Endothelial cell of umbilical vein (primary cell): ENCODE measurements around the gene SNX30. TPM values are rescaled to one million over a fixed set of nuclear protein-coding genes. Genes with fewer than 3 reads are reported as not detected.

Source experiments
- BruUV-seq: library from RNA; stranded (reverse); fragments of 400-500 nt; replicated peaks from 2 replicates; lab custom pipeline; 2021; lab: Mats Ljungman, UMichigan
- CTCF ChIA-PET: fragments of 300-600, 350-600 bp; sonication (Branson Sonifier 250); formaldehyde crosslinking; loops from one replicate; lab custom pipeline; 2021; ENCODE audit warnings: antibody characterized with exemption, inconsistent platforms; lab: Charles Lee
- POLR2A ChIA-PET: fragments of 300-600, 350-600 bp; sonication (Branson Sonifier 250); formaldehyde crosslinking; loops from one replicate; lab custom pipeline; 2021; ENCODE audit warnings: antibody characterized with exemption, inconsistent platforms; lab: Charles Lee
- DNase-seq: peaks from one replicate; pipeline ENCODE4 v3.0.0-alpha.2; 2011; ENCODE audit warnings: low read depth, low spot score
- FAIRE-seq: peaks from 2 replicates; lab custom pipeline; 2011; peaks lifted over from hg19 to GRCh38; lab: Jason Lieb, UNC
- H2AFZ ChIP-seq: 2 replicates; pipeline ENCODE4 v1.6.0; 2012; ENCODE audit warnings: low read depth, low read length, control low read depth, inconsistent platforms
- H3K27ac ChIP-seq: 2 replicates; pipeline ENCODE4 v1.5.1; 2011; ENCODE audit warnings: low read depth, mild to moderate bottlenecking, control low read depth, low read length, moderate library complexity; ENCODE audit not compliant: insufficient read depth
- H3K27me3 ChIP-seq, 2 experiments: 2 replicates each; pipeline versions ENCODE4 v1.6.0 to v1.6.1; 2011; ENCODE audit warnings: low read length in 2 of 2, mixed read lengths in 1 of 2; ENCODE audit not compliant: control insufficient read depth in 2 of 2, insufficient read depth in 2 of 2
- H3K36me3 ChIP-seq, 2 experiments: 2 replicates in 1 of 2; 3 replicates in 1 of 2; pipeline ENCODE4 v1.5.1; 2011; ENCODE audit warnings: low read length in 2 of 2, mild to moderate bottlenecking in 1 of 2, moderate library complexity in 1 of 2; ENCODE audit not compliant: control insufficient read depth in 2 of 2, insufficient read depth in 2 of 2; ENCODE audit errors: extremely low read depth in 1 of 2
- H3K4me1 ChIP-seq: 3 replicates; pipeline ENCODE4 v1.5.1; 2011; ENCODE audit warnings: mild to moderate bottlenecking, low read length; ENCODE audit not compliant: control insufficient read depth, insufficient read depth; ENCODE audit errors: extremely low read depth
- H3K4me2 ChIP-seq: 2 replicates; pipeline ENCODE4 v1.6.1; 2011; ENCODE audit warnings: low read length, control low read depth, mixed read lengths; ENCODE audit not compliant: insufficient read depth
- H3K4me3 ChIP-seq, 3 experiments: fragments of 200-600 bp in 1 of 3; sonication (generic), shearing (Covaris generic) in 1 of 3; replicated peaks in 1 of 3; 2 replicates each; pipeline ENCODE4 v1.5.1; 2011 to 2016; ENCODE audit warnings: control low read depth in 3 of 3, low read length in 3 of 3, mild to moderate bottlenecking in 2 of 3, inconsistent platforms in 1 of 3, low read depth in 1 of 3, moderate library complexity in 1 of 3; ENCODE audit not compliant: insufficient read depth in 1 of 3
- H3K79me2 ChIP-seq: 2 replicates; pipeline ENCODE4 v1.6.0; 2012; ENCODE audit warnings: low read length, inconsistent platforms; ENCODE audit not compliant: control insufficient read depth, insufficient read depth
- H3K9ac ChIP-seq: replicated peaks from 2 replicates; pipeline ENCODE3; 2011; ENCODE audit warnings: low read length, control low read depth; ENCODE audit not compliant: insufficient read depth; ENCODE audit errors: extremely low read depth
- H3K9me1 ChIP-seq: replicated peaks from 3 replicates; pipeline ENCODE4 v1.6.0; 2011; ENCODE audit warnings: mild to moderate bottlenecking, low read length; ENCODE audit not compliant: control insufficient read depth, insufficient read depth; ENCODE audit errors: extremely low read depth
- H3K9me3 ChIP-seq: replicated peaks from 2 replicates; pipeline ENCODE4 v1.5.1; 2012; ENCODE audit warnings: low read length, inconsistent platforms; ENCODE audit not compliant: control insufficient read depth, insufficient read depth
- H4K20me1 ChIP-seq: replicated peaks from 2 replicates; pipeline ENCODE3; 2011; ENCODE audit warnings: mild to moderate bottlenecking, low read length; ENCODE audit not compliant: control insufficient read depth, insufficient read depth; ENCODE audit errors: extremely low read depth
- EZH2 ChIP-seq: IDR thresholded peaks from 2 replicates; pipeline ENCODE4 v1.6.1; 2012; ENCODE audit warnings: borderline replicate concordance, low read depth, mild to moderate bottlenecking, moderate library complexity, low read length, inconsistent platforms; ENCODE audit not compliant: severe bottlenecking
- FOS ChIP-seq: IDR thresholded peaks from 2 replicates; pipeline ENCODE4 v1.6.1; 2011; ENCODE audit warnings: mild to moderate bottlenecking, low read length, moderate library complexity, borderline replicate concordance; ENCODE audit not compliant: insufficient read depth
- GATA2 ChIP-seq: IDR thresholded peaks from 2 replicates; pipeline ENCODE4 v1.7.0; 2011; ENCODE audit warnings: low read depth, mild to moderate bottlenecking, moderate library complexity, mixed read lengths, low read length; ENCODE audit not compliant: insufficient read length, insufficient read depth
- JUN ChIP-seq: IDR thresholded peaks from 2 replicates; pipeline ENCODE4 v1.6.1; 2011; ENCODE audit warnings: borderline replicate concordance, low read depth; ENCODE audit not compliant: insufficient read length, insufficient read depth
- MYC ChIP-seq: IDR thresholded peaks from one replicate; pipeline ENCODE4 v1.6.1; 2011; ENCODE audit warnings: mild to moderate bottlenecking, low read depth, low read length
- POLR2A ChIP-seq: IDR thresholded peaks from 2 replicates; pipeline ENCODE4 v1.6.1; 2012; ENCODE audit warnings: low read depth, mild to moderate bottlenecking, control low read depth, low read length
- POLR2AphosphoS5 ChIP-seq: IDR thresholded peaks from 2 replicates; pipeline ENCODE4 v1.6.1; 2012; ENCODE audit warnings: low read depth, mild to moderate bottlenecking, control low read depth, low read length, moderate library complexity; ENCODE audit not compliant: insufficient read depth
- dilution Hi-C: fragments of 300-500 bp; cut with MboI; formaldehyde crosslinking; loops from one replicate; pipeline ENCODE4 v1.15.0; 2019; ENCODE audit warnings: low sequenced_read_pairs; ENCODE audit not compliant: extremely low pct_ligation_motif_present
- intact Hi-C: fragments of 100-400 bp; cut with micrococcal nuclease; formaldehyde crosslinking; loops from one replicate; pipeline ENCODE4 v1.10.0; 2022
- polyA plus RNA-seq, 4 experiments: library from polyadenylated mRNA; depleted of rRNA in 3 of 4; stranded (reverse) in 3 of 4; unstranded in 1 of 4; fragments of >200 nt; gene quantifications; 2 replicates each; pipeline versions ENCODE4 v1.2.1 to v1.2.3, GENCODE V29; 2011 to 2012; ENCODE audit warnings: missing spikeins in 1 of 4
- total RNA-seq: library from RNA; stranded (reverse); gene quantifications from 2 replicates; pipeline ENCODE4 v1.2.3, GENCODE V29; 2021
- TF ChIP-seq, protein P1 (sequence below), 2 donors: IDR thresholded peaks; 1 replicate in 1 of 2; 2 replicates in 1 of 2; pipeline ENCODE4 v1.5.1; 2011; ENCODE audit warnings: low read length in 2 of 2, mild to moderate bottlenecking in 2 of 2, moderate library complexity in 2 of 2, control low read depth in 1 of 2, inconsistent platforms in 1 of 2, low read depth in 1 of 2; ENCODE audit not compliant: insufficient read depth in 1 of 2; ENCODE audit errors: extremely low read depth in 1 of 2
- TF ChIP-seq, protein P2 (sequence below): IDR thresholded peaks from 2 replicates; pipeline ENCODE4 v1.6.1; 2011; ENCODE audit not compliant: insufficient read depth, insufficient read length

SNX30 gene
- total and polyA plus RNA-seq, 2 donors (not counting 3 experiments of a cell fraction or from before 2014, with no cell fraction given): 2.8 to 6.3 TPM

DNA sequence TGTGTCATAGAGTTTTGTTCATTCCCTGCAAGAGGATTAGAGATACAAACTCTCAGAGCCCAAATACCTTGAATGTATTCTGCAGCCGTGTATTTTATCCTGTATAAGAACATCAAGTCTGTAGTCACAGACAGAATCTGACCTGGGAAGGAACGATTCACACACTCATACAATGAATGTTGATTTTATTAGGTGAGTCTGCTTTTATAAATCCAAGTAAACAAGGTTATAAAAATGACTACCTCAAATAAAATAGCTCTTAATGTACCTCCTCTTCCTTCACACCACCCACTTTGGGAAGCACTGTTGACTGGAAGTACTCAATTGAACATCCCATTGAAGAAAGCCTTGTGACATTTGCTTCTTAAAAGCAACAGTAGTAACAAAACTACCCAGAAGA lies 128.2 kb downstream of the SNX30 start:
- intact Hi-C loops (no loop called here), dilution Hi-C loops (no loop called here)
- Histone ChIP-seq H3K79me2 (no peaks in the 10 kb centered on the region), H3K27me3 (no peaks in the 10 kb centered on the region), H4K20me1 (no peaks in the 10 kb centered on the region), H3K36me3 (no peaks in the 10 kb centered on the region), H3K9me3 (no peaks in the 10 kb centered on the region), H3K4me3 (no peak overlapping the region), H3K4me2 (no peak overlapping the region), H3K27ac (no peak overlapping the region), H3K9me1 (no peaks in the 10 kb centered on the region), H3K4me1 (no peaks in the 10 kb centered on the region), H3K9ac (no peak overlapping the region), H2AFZ (no peak overlapping the region)
- TF ChIP-seq POLR2A: no peak
- no peak for TF ChIP-seq EZH2
- no peak for TF ChIP-seq FOS
- no peak for TF ChIP-seq JUN
- ChIA-PET CTCF (interaction anchor here (1.5 to 1.9 kb wide), 2 partner anchors 24 to 34 kb away, joined by 3 to 6 read pairs; no protein-coding TSS in a partner anchor), POLR2A (no interaction called here)
- BruUV-seq: no TSS peak
- FAIRE-seq: no peak
- no peak for DNase-seq

DNA sequence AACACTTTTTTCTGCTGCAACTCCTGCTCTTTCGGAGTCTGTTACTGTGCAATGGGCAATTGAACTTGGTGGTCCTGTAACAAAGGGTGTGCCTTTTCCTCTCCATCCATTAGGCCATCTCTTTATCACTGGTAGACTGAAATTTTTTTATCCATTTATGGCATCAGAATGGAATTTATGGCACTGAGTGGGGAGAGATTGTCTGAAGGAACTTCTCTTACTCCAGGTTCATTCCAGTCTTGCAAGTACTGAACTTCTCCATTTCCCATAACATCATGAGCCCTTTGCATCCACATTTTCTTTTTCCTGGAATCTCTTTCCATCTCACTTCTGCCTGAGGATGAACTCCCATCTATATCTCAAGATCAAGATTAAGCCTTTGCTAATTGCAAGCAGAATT lies 130.1 kb downstream of the SNX30 start:
- Histone ChIP-seq H2AFZ (no peak overlapping the region), H3K9ac (no peak overlapping the region), H3K4me2 (no peak overlapping the region), H3K4me3 (no peak overlapping the region), H3K4me1 (no peaks in the 10 kb centered on the region), H3K9me1 (no peaks in the 10 kb centered on the region), H4K20me1 (no peaks in the 10 kb centered on the region), H3K79me2 (no peaks in the 10 kb centered on the region), H3K9me3 (no peaks in the 10 kb centered on the region), H3K27me3 (no peaks in the 10 kb centered on the region), H3K27ac (no peak overlapping the region), H3K36me3 (no peaks in the 10 kb centered on the region)
- no peak for FAIRE-seq
- ChIA-PET POLR2A (no interaction called here), CTCF (interaction anchor here (2.0 kb wide), 1 partner anchor 22 kb away, joined by 9 read pairs; no protein-coding TSS in a partner anchor)
- no peak for TF ChIP-seq EZH2
- TF ChIP-seq, protein P1, sequence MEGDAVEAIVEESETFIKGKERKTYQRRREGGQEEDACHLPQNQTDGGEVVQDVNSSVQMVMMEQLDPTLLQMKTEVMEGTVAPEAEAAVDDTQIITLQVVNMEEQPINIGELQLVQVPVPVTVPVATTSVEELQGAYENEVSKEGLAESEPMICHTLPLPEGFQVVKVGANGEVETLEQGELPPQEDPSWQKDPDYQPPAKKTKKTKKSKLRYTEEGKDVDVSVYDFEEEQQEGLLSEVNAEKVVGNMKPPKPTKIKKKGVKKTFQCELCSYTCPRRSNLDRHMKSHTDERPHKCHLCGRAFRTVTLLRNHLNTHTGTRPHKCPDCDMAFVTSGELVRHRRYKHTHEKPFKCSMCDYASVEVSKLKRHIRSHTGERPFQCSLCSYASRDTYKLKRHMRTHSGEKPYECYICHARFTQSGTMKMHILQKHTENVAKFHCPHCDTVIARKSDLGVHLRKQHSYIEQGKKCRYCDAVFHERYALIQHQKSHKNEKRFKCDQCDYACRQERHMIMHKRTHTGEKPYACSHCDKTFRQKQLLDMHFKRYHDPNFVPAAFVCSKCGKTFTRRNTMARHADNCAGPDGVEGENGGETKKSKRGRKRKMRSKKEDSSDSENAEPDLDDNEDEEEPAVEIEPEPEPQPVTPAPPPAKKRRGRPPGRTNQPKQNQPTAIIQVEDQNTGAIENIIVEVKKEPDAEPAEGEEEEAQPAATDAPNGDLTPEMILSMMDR (IDR thresholded peaks at IDR 0.05; ENCODE audit: extremely low read depth in 1 of 2, insufficient read depth in 1 of 2, low read depth in 1 of 2, low read length in 2 of 2): no peak
- no peak for TF ChIP-seq MYC
- no peak for TF ChIP-seq JUN
- no peak for TF ChIP-seq GATA2
- TF ChIP-seq, protein P2, sequence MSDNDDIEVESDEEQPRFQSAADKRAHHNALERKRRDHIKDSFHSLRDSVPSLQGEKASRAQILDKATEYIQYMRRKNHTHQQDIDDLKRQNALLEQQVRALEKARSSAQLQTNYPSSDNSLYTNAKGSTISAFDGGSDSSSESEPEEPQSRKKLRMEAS: no peak
- no peak for TF ChIP-seq POLR2A
- TF ChIP-seq FOS: no peak
- no peak for TF ChIP-seq POLR2AphosphoS5
- no peak for DNase-seq
- BruUV-seq: no TSS peak
- intact Hi-C loops: no loop called here
- dilution Hi-C loops: no loop called here
